HFFc6 (cell line): Measurements from ENCODE around the gene PRIM1. TPM values are rescaled to one million over a fixed set of nuclear protein-coding genes. Genes with fewer than 3 reads are reported as not detected.
A peak's percentile ranks its signal among the peaks of the same experiment; 100 is the strongest.
"Not testable (repeated sequence)": the region's sequence is repeated elsewhere in the genome, so short reads cannot be mapped to it uniquely, and the experiment has no call there.

Experiments
- DNase-seq: peaks from one replicate; pipeline ENCODE4 v3.0.0-alpha.2; 2018
- H3K27ac Mint-ChIP-seq: 2 replicates; pipeline ENCODE4 v1.8.0; 2020; ENCODE audit warnings: mild to moderate bottlenecking, mixed read lengths
- H3K27me3 Mint-ChIP-seq: 2 replicates; pipeline ENCODE4 v1.8.0; 2021; ENCODE audit warnings: mild to moderate bottlenecking, moderate library complexity, mixed read lengths; ENCODE audit not compliant: insufficient read depth
- H3K36me3 Mint-ChIP-seq: 2 replicates; pipeline ENCODE4 v1.8.0; 2021; ENCODE audit warnings: low read depth, mixed read lengths
- H3K4me1 Mint-ChIP-seq: 2 replicates; pipeline ENCODE4 v1.8.0; 2020; ENCODE audit warnings: low read depth, mixed read lengths
- H3K4me3 Mint-ChIP-seq: 2 replicates; pipeline ENCODE4 v1.8.0; 2020; ENCODE audit warnings: mild to moderate bottlenecking, moderate library complexity, mixed read lengths
- H3K9me3 Mint-ChIP-seq: 2 replicates; pipeline ENCODE4 v1.8.0; 2020; ENCODE audit warnings: mild to moderate bottlenecking, mixed read lengths
- long read RNA-seq: library from polyadenylated mRNA; unstranded; transcript quantifications from one replicate; pipeline ENCODE4 v2.0.0, GENCODE V29; 2019
- total RNA-seq, 6 experiments: library from RNA; stranded (reverse); fragmentation: NEBNext Ultra II Directional; extraction: Animal tissue kit (Norgen Biotek cat#: 25700); gene quantifications; 2 replicates in 1 of 6; 3 replicates in 5 of 6; pipeline ENCODE4 v1.2.3, GENCODE V29; 2021
- TF ChIP-seq, protein P1 (sequence below): fragments of 200-600 bp; sonication (generic); IDR thresholded peaks from 2 replicates; pipeline ENCODE4 v1.5.0; 2021; ENCODE audit warnings: antibody characterized with exemption, mild to moderate bottlenecking

PRIM1 gene
- 10 to 100 TPM in 4 of 6 experiments, 1 to 10 TPM in 2; 5.8 to 13.1 (median 10.7) TPM for total RNA-seq
- long read RNA-seq, transcript PRIM1-201 (13 exons, 1,393 nt), result major isoform, 5 of 8 reads
- long read RNA-seq, partial matches to known transcripts, result 3 of 8 reads
- long read RNA-seq, other reads (novel, unspliced or antisense), result 0 of 8 reads

DNA sequence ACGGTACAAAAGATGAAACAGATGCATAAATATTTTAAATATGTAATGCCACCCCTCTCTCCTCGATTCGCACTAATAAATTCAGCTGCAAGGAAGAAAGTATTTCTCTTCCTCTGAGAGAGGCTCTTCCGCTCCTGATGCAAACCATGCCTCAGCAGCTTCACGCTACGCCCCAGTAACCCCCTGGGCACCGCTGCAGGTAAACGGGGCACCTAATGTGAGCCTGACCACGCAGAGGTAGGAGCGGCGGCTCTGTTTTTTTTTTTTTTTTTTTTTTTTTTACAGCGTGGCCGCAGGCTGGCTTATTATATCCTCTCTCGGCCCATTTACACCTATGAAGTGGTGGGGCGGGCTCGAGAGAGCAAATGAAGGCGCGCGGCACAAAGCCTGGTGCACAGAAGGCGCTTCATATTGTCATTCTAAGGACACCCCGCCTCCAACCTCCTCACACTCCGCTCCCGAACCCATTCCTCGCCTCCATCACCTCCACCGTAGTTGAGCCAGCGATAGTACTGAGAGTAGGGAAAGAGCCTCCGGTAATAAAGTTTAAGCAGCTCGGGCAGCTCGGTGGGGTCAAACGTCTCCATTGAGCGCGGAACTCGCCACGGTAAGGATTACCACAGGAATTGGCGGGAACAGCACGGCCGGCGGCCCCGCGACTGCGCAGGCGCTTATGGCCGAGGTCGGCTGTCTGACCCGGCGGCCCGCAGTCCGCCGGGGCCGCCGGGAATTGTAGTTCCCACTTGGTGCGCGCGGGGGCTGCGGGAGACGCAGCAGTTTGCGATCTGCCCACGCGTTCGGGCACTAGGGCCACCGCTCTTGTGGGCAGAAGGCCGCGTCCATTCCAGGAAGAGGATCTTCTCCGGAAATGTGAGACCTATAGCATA is at the start of gene PRIM1:
Gene PRIM1 (minus strand): TSS at position 612 of the 887 bp plus-strand sequence. CDS start 25 bp downstream, at position 587.
- Mint-ChIP-seq H3K36me3 (peaks cover under 1% of the 10 kb centered on the region; the same call in 1 of the 2 replicates), H3K4me3 (peak within 1 kb of the TSS; percentile 93), H3K9me3 (no peaks in the 10 kb centered on the region), H3K4me1 (peaks cover 21% of the 10 kb centered on the region), H3K27me3 (no peaks in the 10 kb centered on the region), H3K27ac (peak within 1 kb of the TSS; percentile 85)
- DNase-seq, result peak; percentile 63
- TF ChIP-seq, protein P1, sequence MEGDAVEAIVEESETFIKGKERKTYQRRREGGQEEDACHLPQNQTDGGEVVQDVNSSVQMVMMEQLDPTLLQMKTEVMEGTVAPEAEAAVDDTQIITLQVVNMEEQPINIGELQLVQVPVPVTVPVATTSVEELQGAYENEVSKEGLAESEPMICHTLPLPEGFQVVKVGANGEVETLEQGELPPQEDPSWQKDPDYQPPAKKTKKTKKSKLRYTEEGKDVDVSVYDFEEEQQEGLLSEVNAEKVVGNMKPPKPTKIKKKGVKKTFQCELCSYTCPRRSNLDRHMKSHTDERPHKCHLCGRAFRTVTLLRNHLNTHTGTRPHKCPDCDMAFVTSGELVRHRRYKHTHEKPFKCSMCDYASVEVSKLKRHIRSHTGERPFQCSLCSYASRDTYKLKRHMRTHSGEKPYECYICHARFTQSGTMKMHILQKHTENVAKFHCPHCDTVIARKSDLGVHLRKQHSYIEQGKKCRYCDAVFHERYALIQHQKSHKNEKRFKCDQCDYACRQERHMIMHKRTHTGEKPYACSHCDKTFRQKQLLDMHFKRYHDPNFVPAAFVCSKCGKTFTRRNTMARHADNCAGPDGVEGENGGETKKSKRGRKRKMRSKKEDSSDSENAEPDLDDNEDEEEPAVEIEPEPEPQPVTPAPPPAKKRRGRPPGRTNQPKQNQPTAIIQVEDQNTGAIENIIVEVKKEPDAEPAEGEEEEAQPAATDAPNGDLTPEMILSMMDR, result peak; percentile 72

- no peaks in the 10 kb centered on the region for H3K36me3 Mint-ChIP-seq
- TF ChIP-seq, protein P1, result no peak
- H3K27me3 Mint-ChIP-seq, result peaks cover 3% of the 10 kb centered on the region; the same call in 1 of the 2 replicates
- DNase-seq, result no peak
- H3K27ac Mint-ChIP-seq, result no peak overlapping the region
- peaks cover 6% of the 10 kb centered on the region; the same call in 1 of the 2 replicates for H3K4me1 Mint-ChIP-seq
- H3K9me3 Mint-ChIP-seq, result no peaks in the 10 kb centered on the region
- H3K4me3 Mint-ChIP-seq, result no peak overlapping the region
Observed at GRCh38 chr12:56800221-56800620, 48.1 kb upstream of the PRIM1 start.

DNA sequence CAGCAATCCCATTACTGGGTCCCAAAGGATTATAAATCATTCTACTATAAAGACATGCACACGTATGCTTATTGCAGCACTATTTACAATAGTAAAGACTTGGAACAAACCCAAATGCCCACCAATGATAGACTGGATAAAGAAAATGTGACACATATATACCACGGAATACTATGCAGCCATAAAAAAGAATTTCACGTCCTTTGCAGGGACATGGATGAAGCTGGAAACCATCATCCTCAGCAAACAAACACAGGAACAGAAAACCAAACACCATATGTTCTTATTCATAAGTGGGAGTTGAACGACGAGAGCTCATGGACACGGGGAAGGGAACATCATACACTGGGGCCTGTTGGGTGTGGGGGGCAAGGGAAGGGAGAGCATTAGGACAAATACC is 47.2 kb upstream of the PRIM1 start:
- H3K4me1 Mint-ChIP-seq, H3K27me3 Mint-ChIP-seq, H3K9me3 Mint-ChIP-seq, DNase-seq, H3K4me3 Mint-ChIP-seq, H3K27ac Mint-ChIP-seq, H3K36me3 Mint-ChIP-seq: not testable (repeated sequence)

DNA sequence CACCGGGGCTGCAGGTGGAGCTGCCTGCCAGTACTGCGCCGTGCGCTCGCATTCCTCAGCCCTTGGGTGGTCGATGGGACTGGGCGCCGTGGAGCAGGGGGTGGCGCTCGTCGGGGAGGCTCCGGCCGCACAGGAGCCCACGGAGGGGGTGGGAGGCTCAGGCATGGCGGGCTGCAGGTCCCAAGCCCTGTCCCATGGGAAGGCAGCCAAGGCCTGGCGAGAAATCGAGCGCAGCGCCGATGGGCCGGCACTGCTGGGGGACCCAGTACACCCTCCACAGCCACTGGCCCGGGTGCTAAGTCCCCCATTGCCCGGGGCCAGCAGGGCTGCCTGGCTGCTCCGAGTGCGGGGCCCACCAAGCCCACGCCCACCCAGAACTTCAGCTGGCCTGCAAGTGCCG is 43.7 kb upstream of the PRIM1 start:
- H3K27ac Mint-ChIP-seq, H3K36me3 Mint-ChIP-seq, H3K9me3 Mint-ChIP-seq, H3K4me3 Mint-ChIP-seq, DNase-seq, H3K4me1 Mint-ChIP-seq: not testable (repeated sequence)
- peaks cover 10% of the 10 kb centered on the region for H3K27me3 Mint-ChIP-seq

DNA sequence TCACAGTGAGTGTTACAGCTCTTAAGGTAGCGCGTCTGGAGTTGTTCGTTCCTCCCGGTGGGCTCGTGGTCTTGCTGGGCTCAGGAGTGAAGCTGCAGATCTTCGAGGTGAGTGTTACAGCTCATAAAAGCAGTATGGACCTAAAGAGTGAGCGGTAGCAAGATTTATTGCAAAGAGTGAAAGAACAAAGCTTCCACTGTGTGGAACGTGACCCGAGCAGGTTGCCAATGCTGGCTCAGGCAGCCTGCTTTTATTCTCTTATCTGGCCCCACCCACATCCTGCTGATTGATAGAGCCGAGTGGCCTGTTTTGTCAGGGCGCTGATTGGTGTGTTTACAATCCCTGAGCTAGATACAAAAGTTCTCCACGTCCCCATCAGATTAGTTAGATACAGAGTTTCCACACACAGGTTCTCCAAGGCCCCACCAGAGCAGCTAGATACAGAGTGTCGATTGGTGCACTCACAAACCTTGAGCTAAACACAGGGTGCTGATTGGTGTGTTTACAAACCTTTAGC is 43.0 kb upstream of the PRIM1 start:
- not testable (repeated sequence) for H3K4me1 Mint-ChIP-seq, H3K9me3 Mint-ChIP-seq, DNase-seq, H3K4me3 Mint-ChIP-seq, H3K36me3 Mint-ChIP-seq, H3K27ac Mint-ChIP-seq
- peaks cover 13% of the 10 kb centered on the region for H3K27me3 Mint-ChIP-seq

DNA sequence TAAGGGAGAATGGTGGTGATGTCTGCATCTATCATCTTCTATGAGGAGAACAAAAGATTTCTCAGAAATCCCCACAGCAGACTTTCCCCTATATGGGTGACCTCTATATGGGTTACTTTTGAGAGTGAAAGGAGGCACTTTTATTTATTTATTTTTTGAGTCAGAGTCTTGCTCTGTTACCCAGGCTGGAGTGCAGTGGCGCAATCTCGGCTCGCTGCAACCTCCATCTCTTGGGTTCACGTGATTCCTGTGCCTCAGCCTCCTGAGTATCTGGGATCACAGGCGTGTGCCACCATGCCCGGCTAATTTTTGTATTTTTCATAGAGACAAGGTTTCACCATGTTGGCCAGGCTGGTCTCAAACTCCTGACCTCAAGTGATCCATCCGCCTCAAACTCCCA is 41.0 kb upstream of the PRIM1 start:
- not testable (repeated sequence) for DNase-seq, H3K9me3 Mint-ChIP-seq, H3K27ac Mint-ChIP-seq, H3K4me3 Mint-ChIP-seq, H3K36me3 Mint-ChIP-seq, H3K4me1 Mint-ChIP-seq
- peaks cover 13% of the 10 kb centered on the region for H3K27me3 Mint-ChIP-seq

- DNase-seq, result no peak
- Mint-ChIP-seq H3K27me3 (peaks cover 12% of the 10 kb centered on the region), H3K36me3 (no peaks in the 10 kb centered on the region), H3K27ac (no peak overlapping the region), H3K4me3 (no peak overlapping the region), H3K9me3 (no peaks in the 10 kb centered on the region; the same call in 1 of the 2 replicates), H3K4me1 (no peaks in the 10 kb centered on the region)
- TF ChIP-seq, protein P1, result no peak
Observed at GRCh38 chr12:56792678-56793077, 40.6 kb upstream of the PRIM1 start.

DNA sequence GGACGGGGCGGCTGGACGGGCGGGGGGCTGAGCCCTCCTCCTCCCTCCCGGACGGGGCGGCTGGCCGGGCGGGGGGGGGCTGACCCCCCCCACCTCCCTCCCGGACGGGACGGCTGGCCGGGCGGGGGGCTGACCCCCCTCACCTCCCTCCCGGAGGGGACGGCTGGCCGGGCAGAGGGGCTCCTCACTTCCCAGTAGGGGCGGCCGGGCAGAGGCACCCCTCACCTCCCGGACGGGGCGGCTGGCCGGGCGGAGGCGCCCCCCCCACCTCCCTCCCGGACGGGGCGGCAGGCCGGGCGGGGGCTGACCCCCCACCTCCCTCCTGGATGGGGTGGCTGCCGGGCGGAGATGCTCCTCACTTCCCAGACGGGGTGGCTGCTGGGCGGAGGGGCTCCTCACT is 37.3 kb upstream of the PRIM1 start:
- H3K4me1 Mint-ChIP-seq, H3K27me3 Mint-ChIP-seq, H3K4me3 Mint-ChIP-seq, H3K9me3 Mint-ChIP-seq, H3K27ac Mint-ChIP-seq, H3K36me3 Mint-ChIP-seq, DNase-seq: not testable (repeated sequence)
